ENCODE data around the gene SEMA6B.

SEMA6B gene

DNA sequence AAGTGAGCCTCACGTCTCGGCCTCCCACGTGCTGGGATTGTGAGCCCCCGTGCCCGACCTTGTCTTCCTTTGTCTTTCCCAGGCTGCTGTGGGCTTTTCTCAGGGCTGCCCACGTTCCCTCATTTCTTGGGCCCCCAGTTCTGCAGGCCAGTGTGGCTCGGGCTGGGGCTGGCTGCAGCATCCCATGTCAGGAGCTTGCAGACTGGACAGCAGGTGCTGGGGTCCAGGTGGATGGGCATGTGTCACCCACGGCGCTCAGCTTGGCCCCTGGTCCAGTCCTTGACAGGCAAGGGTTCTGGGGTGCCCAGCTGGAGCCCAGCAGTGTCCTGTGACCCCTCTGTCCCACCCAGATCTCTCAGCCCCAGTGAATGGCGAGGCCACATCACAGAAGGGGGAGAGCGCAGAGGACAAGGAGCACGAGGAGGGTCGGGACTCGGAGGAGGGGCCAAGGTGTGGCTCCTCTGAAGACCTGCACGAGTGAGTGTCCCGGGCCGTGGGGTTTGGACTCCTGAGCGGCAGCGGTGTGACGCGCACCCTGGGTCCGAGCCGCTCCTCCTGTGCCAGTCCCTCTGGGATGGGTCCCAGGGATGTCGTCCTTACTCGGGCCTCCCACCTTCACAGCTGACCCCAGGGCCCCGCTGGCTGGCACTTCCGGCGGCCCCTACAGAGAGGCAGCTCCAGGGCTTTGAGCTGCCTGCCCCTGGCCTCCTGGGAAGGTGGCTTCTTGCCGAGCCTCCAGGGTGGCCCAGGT, 58.5 kb downstream of the SEMA6B start:
- Histone ChIP-seq H2BK5ac (ENCODE audit: low read depth, low read length, poor library complexity, severe bottlenecking) (no peak overlapping the region), H3K14ac (ENCODE audit: low read length in 2 of 2) (no peak overlapping the region), H3K27ac (ENCODE audit: low read length, poor library complexity, severe bottlenecking) (no peak overlapping the region), H3K36me3 (ENCODE audit: control insufficient read depth in 1 of 2, insufficient read depth in 2 of 2, low read depth in 1 of 2, low read length in 2 of 2) (peaks cover 61 to 99% of the 10 kb centered on the region in 2 experiments), H2BK120ac (ENCODE audit: low read depth, low read length) (no peak overlapping the region), H3K79me1 (replicated peaks; ENCODE audit: low read length, poor library complexity, severe bottlenecking) (peaks cover 18% of the 10 kb centered on the region), H3K4ac (ENCODE audit: low read depth in 1 of 2, low read length in 2 of 2) (no peak overlapping the region), H4K91ac (ENCODE audit: low read length) (no peak overlapping the region), H2AFZ (ENCODE audit: low read depth, low read length) (no peak overlapping the region), H3K9me3 (ENCODE audit: control insufficient read depth, low read length) (no peaks in the 10 kb centered on the region), H3K4me3 (ENCODE audit: insufficient read depth in 1 of 2, low read depth in 1 of 2, low read length in 2 of 2) (no peak overlapping the region), H2BK12ac (ENCODE audit: low read length in 2 of 2) (no peak overlapping the region), H3K9ac (ENCODE audit: low read length) (no peak overlapping the region), H2AK5ac (ENCODE audit: low read length, severe bottlenecking) (no peak overlapping the region), H3K23ac (ENCODE audit: low read length in 2 of 2) (no peak overlapping the region), H3K27me3 (ENCODE audit: control insufficient read depth in 1 of 2, insufficient read depth in 1 of 2, low read length in 2 of 2) (no peaks in the 10 kb centered on the region), H3K4me2 (ENCODE audit: low read length, poor library complexity, severe bottlenecking) (no peak overlapping the region), H3K4me1 (ENCODE audit: control insufficient read depth, insufficient read depth, low read depth, low read length) (no peaks in the 10 kb centered on the region), H4K8ac (ENCODE audit: low read length) (no peak overlapping the region), H2BK15ac (ENCODE audit: low read depth, poor library complexity, severe bottlenecking) (no peak overlapping the region), H3K18ac (ENCODE audit: low read depth in 1 of 2, low read length in 2 of 2) (no peak overlapping the region)
- no peak for DNase-seq
- WGBS: 97% methylated on average over 29 of the region's 29 CpGs

DNA sequence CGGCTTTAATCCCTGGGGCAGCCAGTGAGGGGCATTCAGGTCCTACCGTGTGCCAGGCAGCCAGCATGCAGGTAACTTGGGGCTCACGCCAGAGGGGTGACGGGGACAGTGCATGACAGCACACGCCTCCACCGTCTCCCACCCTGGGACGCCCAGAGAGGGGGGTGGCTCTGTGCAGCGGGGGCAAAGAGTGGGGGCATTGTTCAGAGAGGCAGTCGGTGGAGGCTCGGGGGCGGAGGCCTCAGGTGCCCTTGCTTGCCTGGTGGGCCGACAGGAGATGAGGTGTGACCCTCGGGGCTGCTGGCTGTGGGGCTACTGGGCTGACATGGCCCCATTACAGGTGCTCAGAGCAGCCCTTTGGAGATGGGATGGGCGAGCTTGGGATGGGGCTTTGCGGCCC, 59.6 kb downstream of the SEMA6B start:
- H3K9me3 ChIP-seq (ENCODE audit: control insufficient read depth, low read length): no peaks in the 10 kb centered on the region
- peaks cover 58 to 97% of the 10 kb centered on the region in 2 experiments for H3K36me3 ChIP-seq (ENCODE audit: control insufficient read depth in 1 of 2, insufficient read depth in 2 of 2, low read depth in 1 of 2, low read length in 2 of 2)
- no peak overlapping the region for H3K4ac ChIP-seq (ENCODE audit: low read depth in 1 of 2, low read length in 2 of 2)
- no peak overlapping the region for H3K4me2 ChIP-seq (ENCODE audit: low read length, poor library complexity, severe bottlenecking)
- H3K23ac ChIP-seq (ENCODE audit: low read length in 2 of 2): no peak overlapping the region
- H4K8ac ChIP-seq (ENCODE audit: low read length): no peak overlapping the region
- no peak overlapping the region for H3K9ac ChIP-seq (ENCODE audit: low read length)
- no peak overlapping the region for H3K18ac ChIP-seq (ENCODE audit: low read depth in 1 of 2, low read length in 2 of 2)
- no peak overlapping the region for H4K91ac ChIP-seq (ENCODE audit: low read length)
- H3K27ac ChIP-seq (ENCODE audit: low read length, poor library complexity, severe bottlenecking): no peak overlapping the region
- H3K79me1 ChIP-seq (replicated peaks; ENCODE audit: low read length, poor library complexity, severe bottlenecking): peaks cover 25% of the 10 kb centered on the region
- no peak overlapping the region for H3K4me3 ChIP-seq (ENCODE audit: insufficient read depth in 1 of 2, low read depth in 1 of 2, low read length in 2 of 2)
- 97% methylated on average over 15 of the region's 15 CpGs for WGBS
- H2BK12ac ChIP-seq (ENCODE audit: low read length in 2 of 2): no peak overlapping the region
- H2AK5ac ChIP-seq (ENCODE audit: low read length, severe bottlenecking): no peak overlapping the region
- H3K4me1 ChIP-seq (ENCODE audit: control insufficient read depth, insufficient read depth, low read depth, low read length): no peaks in the 10 kb centered on the region
- H2AFZ ChIP-seq (ENCODE audit: low read depth, low read length): no peak overlapping the region
- DNase-seq: no peak
- no peak overlapping the region for H3K14ac ChIP-seq (ENCODE audit: low read length in 2 of 2)
- H3K27me3 ChIP-seq (ENCODE audit: control insufficient read depth in 1 of 2, insufficient read depth in 1 of 2, low read length in 2 of 2): no peaks in the 10 kb centered on the region
- H2BK120ac ChIP-seq (ENCODE audit: low read depth, low read length): no peak overlapping the region
- H2BK15ac ChIP-seq (ENCODE audit: low read depth, poor library complexity, severe bottlenecking): no peak overlapping the region
- no peak overlapping the region for H2BK5ac ChIP-seq (ENCODE audit: low read depth, low read length, poor library complexity, severe bottlenecking)

DNA sequence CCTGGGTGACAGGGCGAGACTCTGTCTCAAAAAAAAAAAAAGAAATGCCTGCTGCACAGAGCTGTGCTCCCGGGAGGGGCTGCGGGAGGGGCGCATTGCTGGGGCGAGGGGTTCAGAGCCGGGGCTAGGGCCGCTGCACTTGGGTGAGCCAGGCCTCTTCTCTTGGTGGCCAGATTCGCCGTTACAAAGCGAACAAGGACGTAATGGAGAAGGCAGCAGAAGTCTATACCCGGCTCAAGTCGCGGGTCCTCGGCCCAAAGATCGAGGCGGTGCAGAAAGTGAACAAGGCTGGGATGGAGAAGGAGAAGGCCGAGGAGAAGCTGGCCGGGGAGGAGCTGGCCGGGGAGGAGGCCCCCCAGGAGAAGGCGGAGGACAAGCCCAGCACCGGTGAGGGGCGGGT, 60.2 kb downstream of the SEMA6B start:
- no peak overlapping the region for H2BK15ac ChIP-seq (ENCODE audit: low read depth, poor library complexity, severe bottlenecking)
- no peaks in the 10 kb centered on the region for H3K27me3 ChIP-seq (ENCODE audit: control insufficient read depth in 1 of 2, insufficient read depth in 1 of 2, low read length in 2 of 2)
- no peak overlapping the region for H2BK5ac ChIP-seq (ENCODE audit: low read depth, low read length, poor library complexity, severe bottlenecking)
- 98% methylated on average over 21 of the region's 23 CpGs for WGBS
- no peak overlapping the region for H2BK120ac ChIP-seq (ENCODE audit: low read depth, low read length)
- DNase-seq: no peak
- H2AFZ ChIP-seq (ENCODE audit: low read depth, low read length): no peak overlapping the region
- no peak overlapping the region for H3K18ac ChIP-seq (ENCODE audit: low read depth in 1 of 2, low read length in 2 of 2)
- no peak overlapping the region for H4K91ac ChIP-seq (ENCODE audit: low read length)
- peaks cover 61 to 97% of the 10 kb centered on the region in 2 experiments for H3K36me3 ChIP-seq (ENCODE audit: control insufficient read depth in 1 of 2, insufficient read depth in 2 of 2, low read depth in 1 of 2, low read length in 2 of 2)
- H3K4ac ChIP-seq (ENCODE audit: low read depth in 1 of 2, low read length in 2 of 2): no peak overlapping the region
- H3K14ac ChIP-seq (ENCODE audit: low read length in 2 of 2): no peak overlapping the region
- H4K8ac ChIP-seq (ENCODE audit: low read length): no peak overlapping the region
- H3K4me2 ChIP-seq (ENCODE audit: low read length, poor library complexity, severe bottlenecking): no peak overlapping the region
- H2BK12ac ChIP-seq (ENCODE audit: low read length in 2 of 2): no peak overlapping the region
- no peak overlapping the region for H2AK5ac ChIP-seq (ENCODE audit: low read length, severe bottlenecking)
- no peak overlapping the region for H3K9ac ChIP-seq (ENCODE audit: low read length)
- H3K79me1 ChIP-seq (replicated peaks; ENCODE audit: low read length, poor library complexity, severe bottlenecking): peaks cover 25% of the 10 kb centered on the region
- H3K23ac ChIP-seq (ENCODE audit: low read length in 2 of 2): no peak overlapping the region
- no peak overlapping the region for H3K4me3 ChIP-seq (ENCODE audit: insufficient read depth in 1 of 2, low read depth in 1 of 2, low read length in 2 of 2)
- no peaks in the 10 kb centered on the region for H3K4me1 ChIP-seq (ENCODE audit: control insufficient read depth, insufficient read depth, low read depth, low read length)
- no peak overlapping the region for H3K27ac ChIP-seq (ENCODE audit: low read length, poor library complexity, severe bottlenecking)
- H3K9me3 ChIP-seq (ENCODE audit: control insufficient read depth, low read length): no peaks in the 10 kb centered on the region

DNA sequence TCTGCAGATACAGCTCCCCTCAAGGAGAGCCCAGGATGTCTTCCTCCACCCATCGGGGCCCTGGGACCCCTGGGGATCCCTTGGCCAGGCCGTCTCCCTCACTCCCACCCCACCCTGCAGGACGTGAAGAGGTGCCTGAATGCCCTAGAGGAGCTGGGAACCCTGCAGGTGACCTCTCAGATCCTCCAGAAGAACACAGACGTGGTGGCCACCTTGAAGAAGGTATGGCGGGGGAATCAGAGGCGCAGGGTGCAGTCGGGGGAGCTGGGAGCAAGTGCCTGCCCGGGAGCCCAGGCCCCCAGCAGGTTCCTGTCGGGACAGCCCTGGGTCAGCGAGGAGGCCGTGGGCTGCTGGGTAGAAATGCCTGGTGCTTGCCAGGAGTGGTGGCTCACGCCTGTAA, 60.8 kb downstream of the SEMA6B start:
- Histone ChIP-seq H4K8ac (ENCODE audit: low read length) (no peak overlapping the region), H3K36me3 (ENCODE audit: control insufficient read depth in 1 of 2, insufficient read depth in 2 of 2, low read depth in 1 of 2, low read length in 2 of 2) (peaks cover 64 to 97% of the 10 kb centered on the region in 2 experiments), H2BK15ac (ENCODE audit: low read depth, poor library complexity, severe bottlenecking) (no peak overlapping the region), H3K23ac (ENCODE audit: low read length in 2 of 2) (no peak overlapping the region), H3K4ac (ENCODE audit: low read depth in 1 of 2, low read length in 2 of 2) (no peak overlapping the region), H2BK120ac (ENCODE audit: low read depth, low read length) (no peak overlapping the region), H3K9me3 (ENCODE audit: control insufficient read depth, low read length) (no peaks in the 10 kb centered on the region), H3K27me3 (ENCODE audit: control insufficient read depth in 1 of 2, insufficient read depth in 1 of 2, low read length in 2 of 2) (no peaks in the 10 kb centered on the region), H3K4me2 (ENCODE audit: low read length, poor library complexity, severe bottlenecking) (no peak overlapping the region), H2BK12ac (ENCODE audit: low read length in 2 of 2) (no peak overlapping the region), H3K4me3 (ENCODE audit: insufficient read depth in 1 of 2, low read depth in 1 of 2, low read length in 2 of 2) (no peak overlapping the region), H2BK5ac (ENCODE audit: low read depth, low read length, poor library complexity, severe bottlenecking) (no peak overlapping the region), H4K91ac (ENCODE audit: low read length) (no peak overlapping the region), H3K14ac (ENCODE audit: low read length in 2 of 2) (no peak overlapping the region), H2AK5ac (ENCODE audit: low read length, severe bottlenecking) (no peak overlapping the region), H3K18ac (ENCODE audit: low read depth in 1 of 2, low read length in 2 of 2) (no peak overlapping the region), H3K79me1 (replicated peaks; ENCODE audit: low read length, poor library complexity, severe bottlenecking) (peaks cover 28% of the 10 kb centered on the region), H2AFZ (ENCODE audit: low read depth, low read length) (no peak overlapping the region), H3K9ac (ENCODE audit: low read length) (no peak overlapping the region), H3K4me1 (ENCODE audit: control insufficient read depth, insufficient read depth, low read depth, low read length) (no peaks in the 10 kb centered on the region), H3K27ac (ENCODE audit: low read length, poor library complexity, severe bottlenecking) (no peak overlapping the region)
- WGBS: 89% methylated on average over 11 of the region's 12 CpGs
- no peak for DNase-seq
